Mesenchymal stem cell (in vitro differentiated cells and primary cell): Measurements from ENCODE around the gene FASTKD3.

Source experiments
- DNase-seq: peaks from one replicate; pipeline ENCODE4 v3.0.0-alpha.2; 2013
- H2AFZ ChIP-seq: one replicate; pipeline ENCODE4 v1.6.1; 2013; ENCODE audit warnings: low read depth, mild to moderate bottlenecking, control low read depth, inconsistent platforms, low read length, moderate library complexity
- H2AK5ac ChIP-seq: 2 replicates; pipeline ENCODE4 v1.6.1; 2013; ENCODE audit warnings: low read length, moderate library complexity, mild to moderate bottlenecking, inconsistent platforms; ENCODE audit not compliant: severe bottlenecking
- H2BK120ac ChIP-seq: one replicate; pipeline ENCODE4 v1.6.1; 2013; ENCODE audit warnings: low read depth, mild to moderate bottlenecking, inconsistent platforms, low read length, moderate library complexity
- H2BK12ac ChIP-seq, 2 experiments: one replicate each; pipeline ENCODE4 v1.6.1; 2013; ENCODE audit warnings: inconsistent platforms in 2 of 2, low read length in 2 of 2, mild to moderate bottlenecking in 2 of 2, moderate library complexity in 2 of 2, control low read depth in 1 of 2
- H2BK15ac ChIP-seq: one replicate; pipeline ENCODE4 v1.6.1; 2013; ENCODE audit warnings: mild to moderate bottlenecking, low read depth, inconsistent platforms; ENCODE audit not compliant: poor library complexity, severe bottlenecking
- H2BK5ac ChIP-seq: 2 replicates; pipeline ENCODE4 v1.6.1; 2013; ENCODE audit warnings: low read depth, mild to moderate bottlenecking, low read length, control low read depth, inconsistent platforms; ENCODE audit not compliant: poor library complexity, severe bottlenecking
- H3K14ac ChIP-seq, 2 experiments: one replicate each; pipeline ENCODE4 v1.6.1; 2013; ENCODE audit warnings: inconsistent platforms in 2 of 2, low read length in 2 of 2, control low read depth in 1 of 2, mild to moderate bottlenecking in 1 of 2, moderate library complexity in 1 of 2
- H3K18ac ChIP-seq, 2 experiments: one replicate each; pipeline ENCODE4 v1.6.1; 2013; ENCODE audit warnings: inconsistent platforms in 2 of 2, low read length in 2 of 2, control low read depth in 1 of 2, low read depth in 1 of 2, mild to moderate bottlenecking in 1 of 2
- H3K23ac ChIP-seq, 2 experiments: one replicate each; pipeline ENCODE4 v1.6.1; 2013; ENCODE audit warnings: inconsistent platforms in 2 of 2, low read length in 2 of 2, mild to moderate bottlenecking in 2 of 2, moderate library complexity in 2 of 2, control low read depth in 1 of 2
- H3K27ac ChIP-seq: 2 replicates; pipeline ENCODE4 v1.5.1; 2013; ENCODE audit warnings: mild to moderate bottlenecking, moderate library complexity, low read length, control low read depth, inconsistent platforms; ENCODE audit not compliant: poor library complexity, severe bottlenecking
- H3K27me3 ChIP-seq, 2 experiments: 2 replicates each; pipeline versions ENCODE4 v1.6.1 to v1.7.0; 2013; ENCODE audit warnings: low read length in 2 of 2, mild to moderate bottlenecking in 2 of 2, moderate library complexity in 2 of 2, control low read depth in 1 of 2, inconsistent platforms in 1 of 2; ENCODE audit not compliant: control insufficient read depth in 1 of 2, insufficient read depth in 1 of 2
- H3K36me3 ChIP-seq, 2 experiments: 2 replicates each; pipeline versions ENCODE4 v1.6.1 to v1.7.0; 2013; ENCODE audit warnings: low read length in 2 of 2, control low read depth in 1 of 2, inconsistent platforms in 1 of 2, low read depth in 1 of 2, mild to moderate bottlenecking in 1 of 2; ENCODE audit not compliant: insufficient read depth in 2 of 2, control insufficient read depth in 1 of 2
- H3K4ac ChIP-seq, 2 experiments: one replicate each; pipeline ENCODE4 v1.6.1; 2013; ENCODE audit warnings: inconsistent platforms in 2 of 2, low read length in 2 of 2, mild to moderate bottlenecking in 2 of 2, moderate library complexity in 2 of 2, control low read depth in 1 of 2, low read depth in 1 of 2
- H3K4me1 ChIP-seq: 2 replicates; pipeline ENCODE4 v1.6.1; 2013; ENCODE audit warnings: low read depth, low read length, control low read depth; ENCODE audit not compliant: control insufficient read depth, insufficient read depth
- H3K4me2 ChIP-seq: 2 replicates; pipeline ENCODE4 v1.6.1; 2013; ENCODE audit warnings: low read length, mild to moderate bottlenecking, inconsistent platforms; ENCODE audit not compliant: poor library complexity, severe bottlenecking
- H3K4me3 ChIP-seq, 2 experiments: 2 replicates each; pipeline versions ENCODE4 v1.5.1 to v1.7.0; 2013; ENCODE audit warnings: low read length in 2 of 2, mild to moderate bottlenecking in 2 of 2, control low read depth in 1 of 2, low read depth in 1 of 2; ENCODE audit not compliant: insufficient read depth in 1 of 2
- H3K79me1 ChIP-seq: replicated peaks from 2 replicates; pipeline ENCODE4 v1.6.1; 2013; ENCODE audit warnings: mild to moderate bottlenecking, control low read depth, low read length, inconsistent platforms; ENCODE audit not compliant: poor library complexity, severe bottlenecking
- H3K9ac ChIP-seq: 2 replicates; pipeline ENCODE4 v1.7.0; 2013; ENCODE audit warnings: mild to moderate bottlenecking, low read length, moderate library complexity
- H3K9me3 ChIP-seq: 2 replicates; pipeline ENCODE4 v1.7.0; 2013; ENCODE audit warnings: mild to moderate bottlenecking, low read length; ENCODE audit not compliant: control insufficient read depth
- H4K8ac ChIP-seq: one replicate; pipeline ENCODE4 v1.6.1; 2013; ENCODE audit warnings: inconsistent platforms, mild to moderate bottlenecking, low read length, moderate library complexity
- H4K91ac ChIP-seq: one replicate; pipeline ENCODE4 v1.6.1; 2013; ENCODE audit warnings: mild to moderate bottlenecking, low read length, inconsistent platforms
- WGBS: methylation state at CpG from one replicate; pipeline ENCODE4 v1.1.7; 2013; ENCODE audit warnings: mixed read lengths; 5-methylcytosine and 5-hydroxymethylcytosine counted together

Gene FASTKD3

DNA sequence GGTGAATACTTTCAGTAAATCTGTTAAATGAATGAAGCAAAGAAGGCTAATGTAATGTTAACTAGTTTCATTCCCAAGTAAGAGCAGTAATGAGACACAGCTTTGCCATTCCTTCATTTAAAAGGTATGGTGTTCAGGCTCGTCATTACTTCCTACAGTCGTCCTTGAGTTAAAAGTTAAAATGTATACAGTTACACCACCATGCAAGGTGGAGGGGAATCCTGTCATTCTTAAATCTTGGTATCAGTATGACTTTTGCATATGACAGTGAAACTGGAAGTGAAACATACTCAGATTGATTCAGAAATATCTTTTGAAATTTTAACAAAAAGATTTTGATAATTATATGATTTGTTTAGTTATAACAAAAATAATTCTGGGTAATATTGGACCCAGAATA, 26.0 kb upstream of the FASTKD3 start:
- H3K18ac ChIP-seq = no peak overlapping the region
- peaks cover 14% of the 10 kb centered on the region for H3K79me1 ChIP-seq
- no peak overlapping the region for H3K4ac ChIP-seq
- no peak overlapping the region for H2BK15ac ChIP-seq
- H3K27me3 ChIP-seq = no peaks in the 10 kb centered on the region
- H3K36me3 ChIP-seq = peaks cover 31 to 95% of the 10 kb centered on the region in 2 experiments
- no CpG with 5 or more reads among the region's 2 CpGs for WGBS
- no peak overlapping the region for H3K23ac ChIP-seq
- H2BK120ac ChIP-seq = no peak overlapping the region
- no peaks in the 10 kb centered on the region for H3K4me1 ChIP-seq
- no peak overlapping the region for H4K8ac ChIP-seq
- H3K4me2 ChIP-seq = no peak overlapping the region
- no peak overlapping the region for H2AFZ ChIP-seq
- H3K27ac ChIP-seq = no peak overlapping the region
- H3K9me3 ChIP-seq = no peaks in the 10 kb centered on the region
- H2AK5ac ChIP-seq = no peak overlapping the region
- no peak overlapping the region for H3K9ac ChIP-seq
- H2BK12ac ChIP-seq = no peak overlapping the region
- no peak overlapping the region for H4K91ac ChIP-seq
- no peak overlapping the region for H3K14ac ChIP-seq
- DNase-seq = no peak
- H2BK5ac ChIP-seq = no peak overlapping the region
- no peak overlapping the region for H3K4me3 ChIP-seq

GRCh38 chr5:7894439-7894838, 25.6 kb upstream of the FASTKD3 start:
- 100% methylated on average over 5 of the region's 5 CpGs for WGBS
- H3K9me3 ChIP-seq = no peaks in the 10 kb centered on the region

GRCh38 chr5:7888901-7889300, 20.1 kb upstream of the FASTKD3 start:
- Histone ChIP-seq H4K91ac (no peak overlapping the region), H3K27me3 (no peaks in the 10 kb centered on the region), H3K14ac (no peak overlapping the region), H3K4me3 (no peak overlapping the region), H2BK5ac (no peak overlapping the region), H2AFZ (no peak overlapping the region), H3K9me3 (no peaks in the 10 kb centered on the region), H4K8ac (peak overlapping the region; percentile 35), H2BK120ac (no peak overlapping the region), H3K18ac (no peak overlapping the region), H2BK12ac (no peak overlapping the region), H2BK15ac (no peak overlapping the region), H3K23ac (no peak overlapping the region), H3K4me2 (no peak overlapping the region), H2AK5ac (no peak overlapping the region), H3K79me1 (peaks cover 20% of the 10 kb centered on the region), H3K36me3 (peaks cover 22 to 77% of the 10 kb centered on the region in 2 experiments), H3K4ac (no peak overlapping the region), H3K9ac (no peak overlapping the region), H3K27ac (no peak overlapping the region), H3K4me1 (no peaks in the 10 kb centered on the region)
- 88% methylated on average over 9 of the region's 9 CpGs for WGBS
- DNase-seq = no peak

More at GRCh38 chr5:7894439-7894838, 25.6 kb upstream of the FASTKD3 start:
- H3K4me3 ChIP-seq = no peak overlapping the region
- H3K14ac ChIP-seq = no peak overlapping the region
- H2AK5ac ChIP-seq = no peak overlapping the region
- no peak overlapping the region for H2BK120ac ChIP-seq
- H3K27ac ChIP-seq = no peak overlapping the region
- no peak for DNase-seq
- no peak overlapping the region for H4K91ac ChIP-seq
- H2BK12ac ChIP-seq = no peak overlapping the region
- no peak overlapping the region for H3K23ac ChIP-seq
- H3K18ac ChIP-seq = no peak overlapping the region
- H3K4me1 ChIP-seq = no peaks in the 10 kb centered on the region
- H3K79me1 ChIP-seq = peaks cover 16% of the 10 kb centered on the region
- no peak overlapping the region for H2AFZ ChIP-seq
- no peak overlapping the region for H3K4ac ChIP-seq
- peaks cover 31 to 95% of the 10 kb centered on the region in 2 experiments for H3K36me3 ChIP-seq
- no peak overlapping the region for H2BK5ac ChIP-seq
- no peak overlapping the region for H3K4me2 ChIP-seq
- H2BK15ac ChIP-seq = no peak overlapping the region
- H3K27me3 ChIP-seq = no peaks in the 10 kb centered on the region
- H3K9ac ChIP-seq = no peak overlapping the region
- no peak overlapping the region for H4K8ac ChIP-seq

- Histone ChIP-seq H4K8ac (no peak overlapping the region), H2BK15ac (no peak overlapping the region), H3K79me1 (peaks cover 28% of the 10 kb centered on the region), H3K36me3 (peaks cover 25 to 77% of the 10 kb centered on the region in 2 experiments), H3K4me2 (no peak overlapping the region), H3K14ac (no peak overlapping the region), H3K4ac (no peak overlapping the region), H3K27ac (peak overlapping the region; percentile 15), H2AK5ac (no peak overlapping the region), H2BK120ac (no peak overlapping the region), H3K9ac (no peak overlapping the region), H2AFZ (no peak overlapping the region), H3K4me1 (no peaks in the 10 kb centered on the region), H3K27me3 (no peaks in the 10 kb centered on the region), H3K18ac (no peak overlapping the region), H2BK12ac (no peak overlapping the region), H4K91ac (no peak overlapping the region), H3K23ac (no peak overlapping the region), H2BK5ac (no peak overlapping the region), H3K9me3 (no peaks in the 10 kb centered on the region), H3K4me3 (no peak overlapping the region)
- peak; percentile 74 for DNase-seq
- WGBS = 64% methylated on average over 3 of the region's 7 CpGs
Observed at GRCh38 chr5:7886849-7887475, 18.1 kb upstream of the FASTKD3 start.
